Epithelial cell of proximal tubule (primary cell): ENCODE results near the gene AKIRIN2. TPM values are rescaled to one million over a fixed set of nuclear protein-coding genes. Genes with fewer than 3 reads are reported as not detected.

Source experiments
- DNase-seq: peaks from one replicate; pipeline ENCODE4 v3.0.0-alpha.2; 2011; ENCODE audit warnings: low read depth
- H3K4me3 ChIP-seq: 2 replicates; pipeline ENCODE4 v1.5.1; 2011; ENCODE audit warnings: low read depth, mild to moderate bottlenecking, low read length
- CTCF ChIP-seq: conservative IDR thresholded peaks from 2 replicates; pipeline ENCODE4 v1.5.1; 2012; ENCODE audit warnings: low read depth, mild to moderate bottlenecking, low read length
- total RNA-seq: library from RNA; depleted of rRNA; stranded (reverse); fragments of >200 nt; gene quantifications from 2 replicates; pipeline ENCODE4 v1.2.3, GENCODE V29; 2015

AKIRIN2 gene
- total RNA-seq, 1 donor from 2014 or later = 25.0 TPM

DNA sequence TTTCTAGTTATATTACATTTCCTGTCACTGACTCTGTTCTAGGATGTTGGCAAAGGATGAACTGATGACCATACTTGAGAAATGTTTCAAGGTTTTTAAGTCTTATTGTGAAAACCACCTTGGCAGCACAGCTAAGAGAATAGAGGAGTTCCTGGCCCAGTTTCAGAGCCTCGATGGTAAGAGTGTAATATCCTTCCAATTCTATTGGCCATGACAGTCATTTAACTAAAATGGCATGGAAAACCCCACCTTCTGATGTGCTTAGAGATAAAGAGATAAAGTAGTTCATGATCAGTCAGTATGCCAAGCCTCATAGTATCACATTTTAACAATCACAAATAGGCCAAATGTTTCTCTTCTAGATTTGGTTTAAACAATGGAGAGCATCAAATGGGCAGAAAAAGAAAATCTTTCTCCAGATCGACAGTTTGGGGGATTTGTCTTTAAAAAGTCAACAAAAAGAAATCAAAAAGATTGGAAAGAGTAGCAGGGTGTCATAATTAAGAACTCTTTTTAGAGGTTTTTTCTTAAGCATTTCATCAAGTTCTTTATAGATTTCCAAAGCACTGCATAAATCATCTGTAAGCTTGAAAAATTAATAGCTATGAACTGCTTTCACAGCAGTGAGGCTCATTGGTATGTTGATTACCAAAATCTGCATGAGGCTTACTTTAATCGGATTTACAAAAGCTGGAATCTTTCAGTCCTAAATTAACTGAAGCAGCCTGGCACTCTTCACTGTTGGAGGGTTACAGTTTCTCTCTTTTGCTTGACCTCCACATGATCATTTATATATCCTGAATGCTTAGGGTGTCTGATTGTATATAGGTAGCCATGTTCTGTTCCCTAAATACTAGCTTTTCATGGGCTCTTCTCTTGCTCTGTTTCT is 48.7 kb downstream of the AKIRIN2 start:
- no peak for TF ChIP-seq CTCF
- DNase-seq = no peak
- no peak overlapping the region for H3K4me3 ChIP-seq

DNA sequence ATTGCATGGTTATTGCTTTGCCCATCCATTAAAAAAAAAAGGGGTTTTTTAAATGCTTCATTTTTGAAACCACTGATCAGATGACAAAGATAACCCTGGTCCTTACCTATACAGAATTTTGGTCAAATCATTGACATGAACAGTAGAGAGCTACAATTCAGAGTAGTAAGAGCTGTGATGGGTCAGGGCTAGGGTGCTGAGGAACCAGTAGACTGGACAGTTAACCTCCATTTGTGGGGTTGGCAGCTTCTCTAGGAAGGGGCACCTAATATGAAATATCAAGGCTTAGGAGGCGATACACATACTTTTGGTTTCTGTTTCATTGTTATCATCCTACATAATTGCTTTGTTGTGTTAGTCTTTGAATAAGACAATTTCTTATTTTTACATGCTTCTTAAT is 57.0 kb downstream of the AKIRIN2 start:
- TF ChIP-seq CTCF = no peak
- no peak overlapping the region for H3K4me3 ChIP-seq
- no peak for DNase-seq

GRCh38 chr6:87641065-87641692 is 60.9 kb downstream of the AKIRIN2 start:
- no peak overlapping the region for H3K4me3 ChIP-seq
- no peak for DNase-seq
- no peak for TF ChIP-seq CTCF

GRCh38 chr6:87639373-87639772 is 62.7 kb downstream of the AKIRIN2 start:
- no peak for TF ChIP-seq CTCF
- no peak overlapping the region for H3K4me3 ChIP-seq
- no peak for DNase-seq

DNA sequence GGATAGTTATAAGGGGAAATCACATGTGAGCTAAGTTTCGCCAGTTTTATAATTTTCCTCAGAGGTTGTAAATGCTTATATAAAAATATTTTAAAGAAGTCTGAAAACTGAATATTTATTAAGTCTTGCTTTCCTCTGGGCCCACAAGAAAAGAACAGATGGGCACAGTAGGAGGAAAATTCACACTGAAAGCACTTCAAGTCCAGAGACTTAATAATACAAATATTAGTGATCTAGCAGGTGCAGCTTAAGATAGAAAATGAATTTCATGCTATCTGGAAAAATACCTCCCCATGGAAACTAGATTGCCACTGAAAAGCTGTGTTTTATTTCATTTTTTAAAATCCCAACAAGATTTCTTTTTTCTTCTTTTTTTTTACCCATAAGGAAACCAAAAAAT is 64.9 kb downstream of the AKIRIN2 start:
- no peak for DNase-seq
- no peak overlapping the region for H3K4me3 ChIP-seq
- TF ChIP-seq CTCF = no peak

- DNase-seq = no peak
- H3K4me3 ChIP-seq = no peak overlapping the region
- TF ChIP-seq CTCF = no peak
Measured at GRCh38 chr6:87636315-87636714, 65.7 kb downstream of the AKIRIN2 start.
